SU-DHL-6 (cell line): ENCODE data around the gene CCDC70.

ENCODE experiments used
- CTCF ChIP-seq: fragments of 200-600 bp; sonication (generic); IDR thresholded peaks from one replicate; pipeline ENCODE4 v1.5.1; 2017; ENCODE audit warnings: antibody characterized with exemption, mild to moderate bottlenecking, low read length, moderate library complexity; ENCODE audit not compliant: insufficient read depth, poor library complexity, severe bottlenecking
- EZH2phosphoT487 ChIP-seq: fragments of 200-600 bp; sonication (generic), shearing (Covaris generic); conservative IDR thresholded peaks from 2 replicates; pipeline ENCODE4 v1.6.1; 2018; ENCODE audit warnings: mild to moderate bottlenecking, antibody characterized with exemption, low read length, moderate library complexity, mixed read lengths

GRCh38 chr13:51821606-51822005, 40.2 kb upstream of the CCDC70 start:
- TF ChIP-seq CTCF (no peak), EZH2phosphoT487 (no peak)
